Endothelial cell (in vitro differentiated cells): Measurements from ENCODE around the gene LBHD1. TPM values are rescaled to one million over a fixed set of nuclear protein-coding genes. Genes with fewer than 3 reads are reported as not detected.
"Not testable (repeated sequence)": the region's sequence is repeated elsewhere in the genome, so short reads cannot be mapped to it uniquely, and the experiment has no call there.

Source experiments
- DNase-seq: peaks from one replicate; pipeline ENCODE4 v3.0.0; 2021; ENCODE audit warnings: low spot score
- H3K27ac Mint-ChIP-seq: one replicate; pipeline ENCODE4 v1.8.0; 2021; ENCODE audit warnings: mixed read lengths, inconsistent platforms; ENCODE audit not compliant: unreplicated experiment
- H3K27me3 Mint-ChIP-seq: one replicate; pipeline ENCODE4 v1.8.0; 2021; ENCODE audit warnings: mild to moderate bottlenecking, moderate library complexity, mixed read lengths, inconsistent platforms; ENCODE audit not compliant: unreplicated experiment
- H3K36me3 Mint-ChIP-seq: one replicate; pipeline ENCODE4 v1.8.0; 2021; ENCODE audit warnings: mild to moderate bottlenecking, low read depth, mixed read lengths, inconsistent platforms; ENCODE audit not compliant: unreplicated experiment
- H3K4me1 Mint-ChIP-seq: one replicate; pipeline ENCODE4 v1.8.0; 2021; ENCODE audit warnings: mild to moderate bottlenecking, mixed read lengths, inconsistent platforms; ENCODE audit not compliant: unreplicated experiment
- H3K4me3 Mint-ChIP-seq: one replicate; pipeline ENCODE4 v1.8.0; 2021; ENCODE audit warnings: mild to moderate bottlenecking, mixed read lengths, inconsistent platforms; ENCODE audit not compliant: unreplicated experiment
- H3K9me3 Mint-ChIP-seq: one replicate; pipeline ENCODE4 v1.8.0; 2021; ENCODE audit warnings: mixed read lengths, inconsistent platforms; ENCODE audit not compliant: unreplicated experiment
- CTCF ChIP-seq: fragments of 200-600 bp; sonication (generic); IDR thresholded peaks from one replicate; pipeline ENCODE4 v1.5.0; 2021; ENCODE audit warnings: antibody characterized with exemption; ENCODE audit not compliant: unreplicated experiment
- total RNA-seq: library from RNA; stranded (reverse); fragmentation: NEBNext Ultra II Directional; extraction: Animal tissue kit (Norgen Biotek cat#: 25700); gene quantifications from one replicate; pipeline ENCODE4 v1.2.1, GENCODE V29; 2021; ENCODE audit not compliant: unreplicated experiment

LBHD1 gene
- total RNA-seq, 1 donor from 2014 or later: 11.2 TPM

- Mint-ChIP-seq H3K9me3 (no peaks in the 10 kb centered on the region), H3K27ac (peak overlapping the region; percentile 90), H3K27me3 (peaks cover 3% of the 10 kb centered on the region), H3K4me3 (peak overlapping the region; percentile 97), H3K36me3 (peaks cover 4% of the 10 kb centered on the region), H3K4me1 (peaks cover 19% of the 10 kb centered on the region)
- TF ChIP-seq CTCF: no peak
- no peak for DNase-seq
Measured at GRCh38 chr11:62664405-62665074, 7.5 kb downstream of the LBHD1 start.

DNA sequence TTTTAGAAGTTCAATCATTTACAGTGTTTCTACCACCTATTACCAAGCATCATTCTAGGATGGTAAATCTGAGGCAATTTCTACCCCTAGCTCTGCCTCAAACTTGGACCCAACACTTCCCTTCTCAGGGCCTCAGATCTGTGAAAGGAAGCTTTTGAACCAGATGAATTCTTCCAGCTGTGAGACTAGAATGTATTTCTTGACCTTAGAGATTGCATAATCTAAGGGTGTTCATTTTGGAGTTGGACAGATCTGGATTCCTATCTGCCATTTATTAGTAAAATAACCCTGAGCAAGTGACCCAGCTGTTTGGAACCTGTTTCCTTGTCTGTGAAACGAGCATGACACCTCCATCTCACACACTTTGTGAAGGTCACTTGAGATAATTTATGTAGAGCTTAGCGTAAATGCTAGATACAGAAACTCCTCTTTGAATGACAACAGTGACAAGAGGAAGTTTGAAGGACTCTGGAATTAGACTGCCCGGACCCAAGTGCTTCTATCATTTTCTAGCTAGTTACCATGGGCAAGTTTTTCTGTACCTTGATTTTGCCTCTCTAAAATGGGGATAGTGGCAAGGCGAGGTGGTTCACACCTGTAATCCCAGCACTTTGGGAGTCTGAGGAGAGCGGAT, 15.2 kb downstream of the LBHD1 start:
- no peaks in the 10 kb centered on the region for H3K9me3 Mint-ChIP-seq
- peaks cover 8% of the 10 kb centered on the region for H3K27me3 Mint-ChIP-seq
- no peak for DNase-seq
- peaks cover 7% of the 10 kb centered on the region for H3K4me1 Mint-ChIP-seq
- H3K27ac Mint-ChIP-seq: no peak overlapping the region
- TF ChIP-seq CTCF: no peak
- H3K36me3 Mint-ChIP-seq: no peaks in the 10 kb centered on the region
- H3K4me3 Mint-ChIP-seq: no peak overlapping the region

DNA sequence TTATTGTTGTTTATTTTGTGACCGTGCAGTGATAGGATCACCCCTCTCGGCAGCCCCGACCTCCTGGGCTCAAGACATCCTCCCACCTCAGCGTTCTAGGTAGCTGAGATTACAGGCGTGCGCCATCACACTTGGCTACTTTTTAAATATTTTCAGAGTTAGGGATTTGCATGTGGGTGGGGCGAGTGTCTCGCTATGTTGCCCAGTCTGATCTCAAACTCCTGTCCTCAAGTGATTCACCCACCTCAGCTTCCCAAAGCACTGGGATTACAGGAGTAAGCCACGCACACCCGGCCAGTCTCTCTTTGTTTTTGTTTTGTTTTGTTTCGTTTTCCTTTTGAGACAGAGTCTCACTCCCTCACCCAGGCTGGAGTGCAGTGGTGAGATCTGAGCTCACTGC, 17.8 kb downstream of the LBHD1 start:
- no peaks in the 10 kb centered on the region for H3K9me3 Mint-ChIP-seq
- peaks cover 8% of the 10 kb centered on the region for H3K27me3 Mint-ChIP-seq
- no peak overlapping the region for H3K4me3 Mint-ChIP-seq
- no peak for TF ChIP-seq CTCF
- peaks cover 4% of the 10 kb centered on the region for H3K36me3 Mint-ChIP-seq
- peaks cover 7% of the 10 kb centered on the region for H3K4me1 Mint-ChIP-seq
- no peak for DNase-seq
- H3K27ac Mint-ChIP-seq: peak overlapping the region; percentile 24

- no peak for TF ChIP-seq CTCF
- no peaks in the 10 kb centered on the region for H3K9me3 Mint-ChIP-seq
- peaks cover 12% of the 10 kb centered on the region for H3K27me3 Mint-ChIP-seq
- peak overlapping the region; percentile 95 for H3K4me3 Mint-ChIP-seq
- H3K27ac Mint-ChIP-seq: peak overlapping the region; percentile 82
- no peak for DNase-seq
- H3K36me3 Mint-ChIP-seq: peaks cover 12% of the 10 kb centered on the region
- peaks cover 7% of the 10 kb centered on the region for H3K4me1 Mint-ChIP-seq
Measured at GRCh38 chr11:62652161-62653006, 19.7 kb downstream of the LBHD1 start.

- not testable (repeated sequence) for H3K9me3 Mint-ChIP-seq, DNase-seq, H3K4me3 Mint-ChIP-seq, H3K27ac Mint-ChIP-seq
- H3K27me3 Mint-ChIP-seq: peaks cover 16% of the 10 kb centered on the region
- peaks cover 22% of the 10 kb centered on the region for H3K36me3 Mint-ChIP-seq
- peaks cover 16% of the 10 kb centered on the region for H3K4me1 Mint-ChIP-seq
Measured at GRCh38 chr11:62650283-62650682, 21.8 kb downstream of the LBHD1 start.
